ENCODE data around the gene C3orf38.
A peak's percentile ranks its signal among the peaks of the same experiment; 100 is the strongest.
"Not testable (repeated sequence)": the region's sequence is repeated elsewhere in the genome, so short reads cannot be mapped to it uniquely, and the experiment has no call there.

C3orf38 gene

GRCh38 chr3:88114878-88115549 lies 34.7 kb upstream of the C3orf38 start:
- TF ChIP-seq CTCF (IDR thresholded peaks at IDR 0.05; ENCODE audit: low read depth, low read length, missing control alignments) = no peak
- Histone ChIP-seq H3K27ac (no peak overlapping the region), H3K27me3 (replicated peaks) (no peaks in the 10 kb centered on the region), H3K4me3 (ENCODE audit: low read depth, low read length) (no peak overlapping the region), H3K36me3 (replicated peaks) (no peaks in the 10 kb centered on the region)
- DNase-seq = no peak
- in situ Hi-C loops (cut with HindIII; ENCODE audit: low pct_ligation_motif_present, low sequenced_read_pairs) = no loop called here

- H3K27ac ChIP-seq = no peak overlapping the region
- in situ Hi-C loops (cut with HindIII; ENCODE audit: low pct_ligation_motif_present, low sequenced_read_pairs) = no loop called here
- no peaks in the 10 kb centered on the region for H3K36me3 ChIP-seq (replicated peaks)
- no peak for DNase-seq
- no peaks in the 10 kb centered on the region for H3K27me3 ChIP-seq (replicated peaks)
- no peak overlapping the region for H3K4me3 ChIP-seq (ENCODE audit: low read depth, low read length)
- no peak for TF ChIP-seq CTCF (IDR thresholded peaks at IDR 0.05; ENCODE audit: low read depth, low read length, missing control alignments)
Measured at GRCh38 chr3:88117683-88118082, 32.1 kb upstream of the C3orf38 start.

- H3K36me3 ChIP-seq (replicated peaks); H3K27ac ChIP-seq; H3K4me3 ChIP-seq (ENCODE audit: low read depth, low read length); H3K27me3 ChIP-seq (replicated peaks); DNase-seq; in situ Hi-C loops (cut with HindIII; ENCODE audit: low pct_ligation_motif_present, low sequenced_read_pairs): not testable (repeated sequence)
Measured at GRCh38 chr3:88118603-88119002, 31.2 kb upstream of the C3orf38 start.

GRCh38 chr3:88123526-88123925 lies 26.2 kb upstream of the C3orf38 start:
- no peak overlapping the region for H3K27ac ChIP-seq
- in situ Hi-C loops (cut with HindIII; ENCODE audit: low pct_ligation_motif_present, low sequenced_read_pairs) = no loop called here
- no peak for DNase-seq
- no peak overlapping the region for H3K4me3 ChIP-seq (ENCODE audit: low read depth, low read length)
- H3K27me3 ChIP-seq (replicated peaks) = no peaks in the 10 kb centered on the region
- TF ChIP-seq CTCF (IDR thresholded peaks at IDR 0.05; ENCODE audit: low read depth, low read length, missing control alignments) = no peak
- H3K36me3 ChIP-seq (replicated peaks) = no peaks in the 10 kb centered on the region

- DNase-seq = peak; percentile 37
- in situ Hi-C loops (cut with HindIII; ENCODE audit: low pct_ligation_motif_present, low sequenced_read_pairs) = no loop called here
- Histone ChIP-seq H3K4me3 (ENCODE audit: low read depth, low read length) (no peak overlapping the region), H3K36me3 (replicated peaks) (no peaks in the 10 kb centered on the region), H3K27ac (no peak overlapping the region), H3K27me3 (replicated peaks) (no peaks in the 10 kb centered on the region)
- TF ChIP-seq CTCF (IDR thresholded peaks at IDR 0.05; ENCODE audit: low read depth, low read length, missing control alignments) = no peak
Measured at GRCh38 chr3:88131695-88132094, 18.1 kb upstream of the C3orf38 start.

GRCh38 chr3:88132894-88133293 lies 16.9 kb upstream of the C3orf38 start:
- no peak for TF ChIP-seq CTCF (IDR thresholded peaks at IDR 0.05; ENCODE audit: low read depth, low read length, missing control alignments)
- in situ Hi-C loops (cut with HindIII; ENCODE audit: low pct_ligation_motif_present, low sequenced_read_pairs) = no loop called here
- no peak for DNase-seq
- Histone ChIP-seq H3K4me3 (ENCODE audit: low read depth, low read length) (no peak overlapping the region), H3K27me3 (replicated peaks) (no peaks in the 10 kb centered on the region), H3K27ac (no peak overlapping the region), H3K36me3 (replicated peaks) (no peaks in the 10 kb centered on the region)

Measured in brain microvascular endothelial cell (primary cell).